Stomach (tissue), 9 donors: ENCODE measurements around the gene RBM19. TPM values are rescaled to one million over a fixed set of nuclear protein-coding genes. Genes with fewer than 3 reads are reported as not detected.

Source experiments
- DNase-seq, 2 donors: peaks; one replicate each; pipeline versions ENCODE4 v3.0.0 to v3.0.0-alpha.2; 2013 to 2019
- H3K27ac ChIP-seq, 5 donors: fragments of 200-600 bp in 4 of 5; sonication (generic) in 4 of 5; one replicate each; pipeline ENCODE4 v1.5.1; 2013 to 2019; ENCODE audit warnings: mild to moderate bottlenecking in 1 of 5, moderate library complexity in 1 of 5
- H3K27me3 ChIP-seq, 3 donors: fragments of 200-600 bp; sonication (generic); one replicate each; pipeline ENCODE4 v1.5.1; 2017 to 2019; ENCODE audit warnings: mixed run types in 1 of 3
- H3K36me3 ChIP-seq, 4 donors: fragments of 200-600 bp; sonication (generic); 1 replicate in 3 of 4; 2 replicates in 1 of 4; pipeline ENCODE4 v1.5.1; 2016 to 2019
- H3K4me1 ChIP-seq, 4 donors: fragments of 200-600 bp; sonication (generic); one replicate each; pipeline ENCODE4 v1.5.1; 2016 to 2019
- H3K4me3 ChIP-seq, 4 donors: fragments of 200-600 bp; sonication (generic) in 3 of 4; one replicate each; pipeline ENCODE4 v1.5.1; 2016 to 2019; ENCODE audit warnings: mild to moderate bottlenecking in 1 of 4
- H3K9me3 ChIP-seq, 4 donors: fragments of 200-600 bp; sonication (generic); one replicate each; pipeline ENCODE4 v1.5.1; 2016 to 2019
- CTCF ChIP-seq, 7 experiments: fragments of 450-650 bp in 4 of 7; fragments of 200-600 bp in 3 of 7; sonication (generic) in 3 of 7; IDR thresholded peaks; one replicate each; pipeline ENCODE4 v1.5.1; 2016 to 2019; ENCODE audit warnings: antibody characterized with exemption in 7 of 7, control low read depth in 2 of 7, mild to moderate bottlenecking in 1 of 7
- EP300 ChIP-seq: sonication (generic); formaldehyde crosslinking; IDR thresholded peaks from one replicate; pipeline ENCODE4 v1.6.1; 2017; ENCODE audit warnings: antibody characterized with exemption
- POLR2A ChIP-seq, 4 donors: fragments of 450-650 bp; IDR thresholded peaks; one replicate each; pipeline ENCODE4 v1.6.1; 2016; ENCODE audit warnings: antibody characterized with exemption in 4 of 4, control low read depth in 2 of 4, mild to moderate bottlenecking in 1 of 4, moderate library complexity in 1 of 4
- POLR2AphosphoS5 ChIP-seq, 3 donors: sonication (generic); formaldehyde crosslinking; IDR thresholded peaks; one replicate each; pipeline ENCODE4 v1.6.1; 2016; ENCODE audit warnings: antibody characterized with exemption in 3 of 3
- WGBS, 5 donors: extraction: QIAGEN DNeasy Blood & Tissue Kit in 3 of 5; methylation state at CpG; one replicate each; pipeline versions ENCODE4 v1.1.5 to v1.1.7; 2013 to 2018; 5-methylcytosine and 5-hydroxymethylcytosine counted together
- intact Hi-C: fragments of 100-400 bp; cut with DNase I; formaldehyde crosslinking; loops from one replicate; pipeline ENCODE4 v1.15.1; 2023; ENCODE audit warnings: low total_unique reads
- polyA plus RNA-seq, 3 donors: library from polyadenylated mRNA; stranded (reverse); fragments of 200-250 nt; gene quantifications; one replicate each; pipeline ENCODE4 v1.2.3, GENCODE V29; 2013
- total RNA-seq, 5 donors: library from RNA; depleted of rRNA; stranded (reverse); fragments of >200 nt; gene quantifications; one replicate each; pipeline versions ENCODE4 v1.1.0 to v1.2.3, GENCODE V29; 2014 to 2016
- donor health status: healthy with polysubstance abuse.
- donor health status: Bipolar disorder and iron deficiency.
- donor health status: healthy.

Gene RBM19
- total and polyA plus RNA-seq, 8 donors = 8.1 to 109 (median 27.3) TPM

DNA sequence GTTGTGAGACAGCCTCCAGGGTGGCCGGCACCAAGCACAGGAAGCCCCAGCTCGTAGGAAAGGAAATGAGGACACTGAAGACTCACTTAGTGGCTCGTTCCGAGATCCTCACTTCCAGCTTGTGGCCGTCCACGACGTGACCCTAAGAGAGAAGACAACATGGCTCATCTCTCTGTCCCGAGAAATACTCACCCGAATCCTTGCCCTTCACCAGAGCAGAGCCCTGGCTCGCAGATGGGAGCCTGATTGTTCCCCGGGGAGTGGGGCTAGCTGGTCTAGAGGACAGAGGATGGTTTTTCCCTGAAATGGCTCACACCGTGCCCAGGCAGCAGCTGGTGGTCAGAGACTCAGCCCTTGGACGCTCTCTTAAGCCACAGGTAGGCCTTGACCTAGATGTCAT lies 47.8 kb downstream of the RBM19 start:
- 87 to 95% (median 89%) methylated on average over 13 of the region's 13 CpGs for WGBS, 5 donors
- H3K36me3 ChIP-seq = peaks cover 32 to 99% (median 98%) of the 10 kb centered on the region in 4 donors

DNA sequence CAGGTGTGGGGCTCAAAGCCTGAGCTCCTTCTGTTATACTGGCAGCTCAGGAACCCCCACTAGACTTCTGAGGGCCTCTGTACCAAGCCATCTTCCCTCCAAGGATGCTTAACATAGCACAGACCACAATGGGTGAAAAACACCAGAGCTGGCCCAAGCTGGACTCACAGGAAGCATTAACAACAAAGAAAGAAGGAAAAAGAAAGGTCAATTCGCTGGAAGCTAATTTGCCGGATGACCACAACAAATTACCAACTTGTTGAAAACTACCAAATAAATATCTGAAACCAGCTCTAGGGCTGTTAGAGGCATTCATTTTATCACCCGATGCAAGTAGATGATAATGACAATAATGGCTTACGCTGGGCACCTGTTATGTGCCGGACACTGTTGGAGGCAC lies 48.7 kb downstream of the RBM19 start:
- Histone ChIP-seq H3K4me1 (no peaks in the 10 kb centered on the region), H3K4me3 (no peak overlapping the region), H3K27ac (no peak overlapping the region), H3K36me3 (peaks cover 23 to 99% (median 92%) of the 10 kb centered on the region in 4 donors), H3K9me3 (no peaks in the 10 kb centered on the region), H3K27me3 (no peaks in the 10 kb centered on the region)
- intact Hi-C loops = loop anchor here (10.0 kb wide), 1 partner anchor 453 kb away; no protein-coding TSS in a partner anchor
- DNase-seq = no peak
- TF ChIP-seq EP300 (no peak), CTCF (IDR thresholded peaks at IDR 0.05) (no peak), POLR2A (IDR thresholded peaks at IDR 0.05) (no peak), POLR2AphosphoS5 (IDR thresholded peaks at IDR 0.05) (no peak)
- WGBS, 5 donors = 97 to 100% (median 97%) methylated on average over 5 of the region's 5 CpGs

More for the DNA sequence above, 47.8 kb downstream of the RBM19 start:
- H3K27me3 ChIP-seq = no peaks in the 10 kb centered on the region
- no peaks in the 10 kb centered on the region for H3K9me3 ChIP-seq
- intact Hi-C loops = loop anchor here (10.0 kb wide), 1 partner anchor 454 kb away; no protein-coding TSS in a partner anchor
- no peak for TF ChIP-seq CTCF (IDR thresholded peaks at IDR 0.05)
- TF ChIP-seq POLR2A (IDR thresholded peaks at IDR 0.05) = no peak
- no peak for TF ChIP-seq EP300
- no peak for TF ChIP-seq POLR2AphosphoS5 (IDR thresholded peaks at IDR 0.05)
- no peak for DNase-seq
- H3K4me3 ChIP-seq = no peak overlapping the region
- H3K4me1 ChIP-seq = no peaks in the 10 kb centered on the region
- no peak overlapping the region for H3K27ac ChIP-seq

- Histone ChIP-seq H3K4me3 (no peak overlapping the region), H3K27ac (no peak overlapping the region), H3K27me3 (no peaks in the 10 kb centered on the region), H3K9me3 (no peaks in the 10 kb centered on the region), H3K36me3 (peaks cover 18 to 99% (median 92%) of the 10 kb centered on the region in 4 donors), H3K4me1 (no peaks in the 10 kb centered on the region)
- DNase-seq = no peak
- WGBS, 5 donors = 96 to 97% (median 96%) methylated on average over 13 of the region's 13 CpGs
- TF ChIP-seq POLR2AphosphoS5 (IDR thresholded peaks at IDR 0.05) (no peak), EP300 (no peak), POLR2A (IDR thresholded peaks at IDR 0.05) (no peak), CTCF (IDR thresholded peaks at IDR 0.05) (no peak)
- intact Hi-C loops = loop anchor here (10.0 kb wide), 1 partner anchor 450 kb away; no protein-coding TSS in a partner anchor
These were observed 51.3 kb downstream of the RBM19 start for GRCh38 chr12:113914806-113915205.

DNA sequence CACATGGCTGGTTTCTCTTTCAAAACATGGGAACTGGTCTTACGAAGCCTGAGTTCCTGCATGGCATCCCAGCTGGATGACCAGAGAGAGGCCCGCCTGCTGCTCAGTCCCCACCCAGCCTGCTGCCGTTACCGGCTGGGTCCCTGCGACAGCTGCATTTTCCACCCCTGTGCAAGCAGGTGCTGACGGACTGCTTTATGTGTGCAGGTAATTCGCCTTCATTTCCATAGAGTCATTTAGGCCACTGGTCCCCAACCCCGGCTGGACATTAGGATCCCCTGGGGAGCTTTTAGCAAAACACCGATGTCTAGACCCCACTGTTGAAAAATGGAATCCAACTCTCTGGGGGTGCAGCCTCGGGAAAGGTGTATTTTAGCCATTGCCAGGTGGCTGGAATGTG lies 51.9 kb downstream of the RBM19 start:
- no peaks in the 10 kb centered on the region for H3K9me3 ChIP-seq

DNA sequence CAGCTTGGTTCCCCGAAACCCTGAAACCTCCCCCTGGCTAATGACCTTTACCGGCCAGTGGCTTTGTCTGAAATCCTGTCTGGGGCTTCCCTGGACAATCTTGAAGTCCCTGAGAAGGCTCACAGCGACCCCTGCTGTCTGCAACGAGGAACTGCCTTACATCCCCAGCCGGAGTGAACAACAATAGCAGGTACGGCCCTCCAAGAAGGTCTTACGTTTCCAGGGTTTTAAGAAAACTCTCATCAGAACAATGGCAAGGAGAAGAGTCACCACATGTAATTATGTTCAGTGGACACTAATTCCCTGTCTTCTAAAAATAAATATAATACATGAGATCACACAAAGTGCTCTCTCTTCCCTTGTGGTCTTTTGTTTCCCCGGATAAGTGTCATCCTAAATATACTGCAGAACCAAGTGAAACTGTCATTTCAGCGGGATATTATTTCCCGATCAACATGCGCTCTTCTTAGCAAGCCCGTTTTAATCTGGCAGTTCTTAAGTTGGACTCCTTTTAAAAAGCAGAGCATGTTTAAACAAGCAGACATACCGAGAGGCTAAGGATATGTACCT lies 53.3 kb downstream of the RBM19 start:
- no peak overlapping the region for H3K4me3 ChIP-seq
- TF ChIP-seq CTCF (IDR thresholded peaks at IDR 0.05) = peak in 5 of 7 experiments; percentile 57 to 78 (median 66)
- TF ChIP-seq POLR2A (IDR thresholded peaks at IDR 0.05) = no peak
- intact Hi-C loops = loop anchor here (10.0 kb wide), 1 partner anchor 448 kb away; no protein-coding TSS in a partner anchor
- no peaks in the 10 kb centered on the region for H3K27me3 ChIP-seq
- no peak overlapping the region for H3K27ac ChIP-seq
- peaks cover 13 to 99% (median 91%) of the 10 kb centered on the region in 4 donors for H3K36me3 ChIP-seq
- WGBS, 5 donors = 52 to 56% (median 56%) methylated on average over 13 of the region's 13 CpGs
- no peaks in the 10 kb centered on the region for H3K9me3 ChIP-seq
- peak; percentile 60 to 86 for DNase-seq
- no peaks in the 10 kb centered on the region for H3K4me1 ChIP-seq

More for the DNA sequence above, 51.9 kb downstream of the RBM19 start:
- intact Hi-C loops = loop anchor here (10.0 kb wide), 1 partner anchor 449 kb away; no protein-coding TSS in a partner anchor
- Histone ChIP-seq H3K27ac (no peak overlapping the region), H3K4me1 (no peaks in the 10 kb centered on the region), H3K36me3 (peaks cover 18 to 99% (median 92%) of the 10 kb centered on the region in 4 donors), H3K27me3 (no peaks in the 10 kb centered on the region), H3K4me3 (no peak overlapping the region)
- TF ChIP-seq POLR2AphosphoS5 (IDR thresholded peaks at IDR 0.05) (no peak), EP300 (no peak)
- no peak for DNase-seq
- 90 to 98% (median 92%) methylated on average over 10 of the region's 10 CpGs for WGBS, 5 donors
